Esophagus muscularis mucosa (tissue), 4 donors: Measurements from ENCODE around the gene ZBTB46.

Source experiments
- EP300 ChIP-seq: sonication (generic); formaldehyde crosslinking; IDR thresholded peaks from one replicate; pipeline ENCODE4 v1.6.1; 2017; ENCODE audit warnings: antibody characterized with exemption
- POLR2A ChIP-seq: fragments of 450-650 bp; IDR thresholded peaks from one replicate; pipeline ENCODE4 v1.6.1; 2017; ENCODE audit warnings: antibody characterized with exemption, moderate library complexity, mild to moderate bottlenecking, low read depth
- POLR2AphosphoS5 ChIP-seq, 2 donors: sonication (generic); formaldehyde crosslinking; IDR thresholded peaks; one replicate each; pipeline ENCODE4 v1.6.1; 2017; ENCODE audit warnings: antibody characterized with exemption in 2 of 2
- TF ChIP-seq, protein P1 (sequence below), 3 experiments: fragments of 200-600 bp in 2 of 3; fragments of 450-650 bp in 1 of 3; sonication (generic) in 2 of 3; IDR thresholded peaks; one replicate each; pipeline ENCODE4 v1.5.1; 2017 to 2019; ENCODE audit warnings: antibody characterized with exemption in 3 of 3, mild to moderate bottlenecking in 2 of 3, moderate library complexity in 1 of 3

- TF ChIP-seq, protein P1, sequence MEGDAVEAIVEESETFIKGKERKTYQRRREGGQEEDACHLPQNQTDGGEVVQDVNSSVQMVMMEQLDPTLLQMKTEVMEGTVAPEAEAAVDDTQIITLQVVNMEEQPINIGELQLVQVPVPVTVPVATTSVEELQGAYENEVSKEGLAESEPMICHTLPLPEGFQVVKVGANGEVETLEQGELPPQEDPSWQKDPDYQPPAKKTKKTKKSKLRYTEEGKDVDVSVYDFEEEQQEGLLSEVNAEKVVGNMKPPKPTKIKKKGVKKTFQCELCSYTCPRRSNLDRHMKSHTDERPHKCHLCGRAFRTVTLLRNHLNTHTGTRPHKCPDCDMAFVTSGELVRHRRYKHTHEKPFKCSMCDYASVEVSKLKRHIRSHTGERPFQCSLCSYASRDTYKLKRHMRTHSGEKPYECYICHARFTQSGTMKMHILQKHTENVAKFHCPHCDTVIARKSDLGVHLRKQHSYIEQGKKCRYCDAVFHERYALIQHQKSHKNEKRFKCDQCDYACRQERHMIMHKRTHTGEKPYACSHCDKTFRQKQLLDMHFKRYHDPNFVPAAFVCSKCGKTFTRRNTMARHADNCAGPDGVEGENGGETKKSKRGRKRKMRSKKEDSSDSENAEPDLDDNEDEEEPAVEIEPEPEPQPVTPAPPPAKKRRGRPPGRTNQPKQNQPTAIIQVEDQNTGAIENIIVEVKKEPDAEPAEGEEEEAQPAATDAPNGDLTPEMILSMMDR (IDR thresholded peaks at IDR 0.05) = no peak
- TF ChIP-seq POLR2AphosphoS5 (IDR thresholded peaks at IDR 0.05) = no peak
- TF ChIP-seq POLR2A = no peak
- TF ChIP-seq EP300 = no peak
These were observed 130.6 kb downstream of the ZBTB46 start for GRCh38 chr20:63700199-63701050.
